ENCODE measurements around the gene EEF2.

GRCh38 chr19:4012975-4013634 lies 27.8 kb upstream of the EEF2 start:
- TF ChIP-seq RAD21 (IDR thresholded peaks at IDR 0.05), result no peak
- TF ChIP-seq SP1 (IDR thresholded peaks at IDR 0.05), result no peak
- TF ChIP-seq CTCF (IDR thresholded peaks at IDR 0.05; ENCODE audit: low read depth, low read length, missing input control), result no peak
- TF ChIP-seq MAX (IDR thresholded peaks at IDR 0.05), result no peak
